GM12873 (cell line): ENCODE results near the gene CDC42EP4.

Experiments
- TF ChIP-seq, protein P1 (sequence below): IDR thresholded peaks from 2 replicates; pipeline ENCODE4 v1.5.1; 2012; ENCODE audit warnings: low read depth, mild to moderate bottlenecking, moderate library complexity, low read length, control low read depth; ENCODE audit not compliant: insufficient read depth; ENCODE audit errors: missing control alignments

The CDC42EP4 gene

GRCh38 chr17:73311781-73312641 is at the start of gene CDC42EP4:
CDC42EP4 (minus strand) TSS chr17:73312001; CDS start chr17:73286500, 25,501 bp downstream.
- TF ChIP-seq, protein P1, sequence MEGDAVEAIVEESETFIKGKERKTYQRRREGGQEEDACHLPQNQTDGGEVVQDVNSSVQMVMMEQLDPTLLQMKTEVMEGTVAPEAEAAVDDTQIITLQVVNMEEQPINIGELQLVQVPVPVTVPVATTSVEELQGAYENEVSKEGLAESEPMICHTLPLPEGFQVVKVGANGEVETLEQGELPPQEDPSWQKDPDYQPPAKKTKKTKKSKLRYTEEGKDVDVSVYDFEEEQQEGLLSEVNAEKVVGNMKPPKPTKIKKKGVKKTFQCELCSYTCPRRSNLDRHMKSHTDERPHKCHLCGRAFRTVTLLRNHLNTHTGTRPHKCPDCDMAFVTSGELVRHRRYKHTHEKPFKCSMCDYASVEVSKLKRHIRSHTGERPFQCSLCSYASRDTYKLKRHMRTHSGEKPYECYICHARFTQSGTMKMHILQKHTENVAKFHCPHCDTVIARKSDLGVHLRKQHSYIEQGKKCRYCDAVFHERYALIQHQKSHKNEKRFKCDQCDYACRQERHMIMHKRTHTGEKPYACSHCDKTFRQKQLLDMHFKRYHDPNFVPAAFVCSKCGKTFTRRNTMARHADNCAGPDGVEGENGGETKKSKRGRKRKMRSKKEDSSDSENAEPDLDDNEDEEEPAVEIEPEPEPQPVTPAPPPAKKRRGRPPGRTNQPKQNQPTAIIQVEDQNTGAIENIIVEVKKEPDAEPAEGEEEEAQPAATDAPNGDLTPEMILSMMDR: no peak

- TF ChIP-seq, protein P1: no peak
Measured at GRCh38 chr17:73360961-73361761, 49.4 kb upstream of the CDC42EP4 start.

DNA sequence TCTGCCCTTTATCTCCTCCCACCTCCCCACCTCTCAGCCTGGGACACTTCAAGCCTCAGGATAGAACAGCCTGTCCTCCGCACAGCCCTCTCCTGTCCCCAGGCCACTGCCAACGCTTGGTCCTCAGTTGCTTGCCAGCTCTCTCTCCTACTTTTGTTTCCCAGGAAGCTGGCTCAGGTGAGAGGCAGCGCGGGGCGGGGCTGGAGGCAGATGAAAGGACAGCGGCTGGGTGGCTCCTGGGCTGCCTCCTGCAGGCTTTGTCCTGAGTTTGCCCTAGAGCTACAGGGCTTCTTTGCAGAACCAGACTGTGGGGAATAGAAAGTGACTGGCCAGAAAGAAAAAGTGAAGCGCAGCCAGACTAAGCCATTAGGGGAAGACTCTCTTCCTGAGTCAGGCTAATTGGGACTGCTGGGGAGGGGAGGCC is 48.2 kb upstream of the CDC42EP4 start:
- TF ChIP-seq, protein P1: no peak

DNA sequence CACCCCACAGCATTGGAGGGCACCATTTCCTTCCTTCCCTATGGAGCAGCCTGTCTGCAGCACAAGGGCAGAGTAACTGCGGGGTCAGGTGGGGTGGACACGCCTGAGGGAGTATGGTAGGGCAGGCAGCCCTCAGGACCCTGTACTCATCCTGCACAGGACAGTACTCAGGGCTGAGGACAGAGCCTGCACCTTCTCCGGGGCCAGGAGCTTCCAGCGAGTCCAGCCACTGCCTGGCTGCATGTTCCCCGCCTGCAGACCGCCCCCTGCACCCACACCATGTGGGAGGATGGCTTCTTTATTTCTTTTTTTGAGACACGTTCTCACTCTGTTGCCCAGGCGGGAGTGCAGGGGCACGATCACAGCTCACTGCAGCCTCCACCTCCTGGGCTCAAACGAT is 47.6 kb upstream of the CDC42EP4 start:
- TF ChIP-seq, protein P1: no peak

- TF ChIP-seq, protein P1: no peak
Measured at GRCh38 chr17:73358668-73359067, 46.9 kb upstream of the CDC42EP4 start.

- TF ChIP-seq, protein P1: no peak
Measured at GRCh38 chr17:73357981-73358380, 46.2 kb upstream of the CDC42EP4 start.

GRCh38 chr17:73357318-73357717 is 45.5 kb upstream of the CDC42EP4 start:
- TF ChIP-seq, protein P1: no peak
